ENCODE results near the gene RBM23.

The RBM23 gene

GRCh38 chr14:22878271-22879246, 40.4 kb downstream of the RBM23 start:
- Histone ChIP-seq H3K36me3 (ENCODE audit: control insufficient read depth, insufficient read depth, low read length) (peaks cover 10% of the 10 kb centered on the region; the same call in 1 of the 2 replicates), H3K4me3 (ENCODE audit: low read length) (no peak overlapping the region), H3K27ac (ENCODE audit: low read length) (no peak overlapping the region), H3K4me1 (ENCODE audit: control insufficient read depth, insufficient read depth, low read length) (peaks cover 7% of the 10 kb centered on the region; the same call in 1 of the 2 replicates), H3K27me3 (ENCODE audit: control insufficient read depth, insufficient read depth, low read length) (no peaks in the 10 kb centered on the region), H3K9me3 (ENCODE audit: control insufficient read depth, insufficient read depth, low read length) (no peaks in the 10 kb centered on the region)
- no CpG with 5 or more reads among the region's 8 CpGs for WGBS (ENCODE audit: insufficient coverage, insufficient read length)
- no peak for DNase-seq (ENCODE audit: low read depth, low spot score)

- no peak for DNase-seq (ENCODE audit: low read depth, low spot score)
- H3K27ac ChIP-seq (ENCODE audit: low read length) = no peak overlapping the region
- H3K9me3 ChIP-seq (ENCODE audit: control insufficient read depth, insufficient read depth, low read length) = no peaks in the 10 kb centered on the region
- H3K4me3 ChIP-seq (ENCODE audit: low read length) = no peak overlapping the region
- no peaks in the 10 kb centered on the region for H3K27me3 ChIP-seq (ENCODE audit: control insufficient read depth, insufficient read depth, low read length)
- no peaks in the 10 kb centered on the region for H3K4me1 ChIP-seq (ENCODE audit: control insufficient read depth, insufficient read depth, low read length)
- H3K36me3 ChIP-seq (ENCODE audit: control insufficient read depth, insufficient read depth, low read length) = peaks cover 10% of the 10 kb centered on the region; the same call in 1 of the 2 replicates
- WGBS (ENCODE audit: insufficient coverage, insufficient read length) = no CpG with 5 or more reads among the region's 22 CpGs
These were observed 41.9 kb downstream of the RBM23 start for GRCh38 chr14:22877000-22877501.

- Histone ChIP-seq H3K36me3 (ENCODE audit: control insufficient read depth, insufficient read depth, low read length) (peaks cover 10% of the 10 kb centered on the region; the same call in 1 of the 2 replicates), H3K9me3 (ENCODE audit: control insufficient read depth, insufficient read depth, low read length) (no peaks in the 10 kb centered on the region), H3K27ac (ENCODE audit: low read length) (no peak overlapping the region), H3K4me3 (ENCODE audit: low read length) (no peak overlapping the region), H3K4me1 (ENCODE audit: control insufficient read depth, insufficient read depth, low read length) (no peaks in the 10 kb centered on the region), H3K27me3 (ENCODE audit: control insufficient read depth, insufficient read depth, low read length) (no peaks in the 10 kb centered on the region)
- WGBS (ENCODE audit: insufficient coverage, insufficient read length) = no CpG with 5 or more reads among the region's 20 CpGs
- no peak for DNase-seq (ENCODE audit: low read depth, low spot score)
These were observed 43.1 kb downstream of the RBM23 start for GRCh38 chr14:22875748-22876319.

- no peak overlapping the region for H3K4me3 ChIP-seq (ENCODE audit: low read length)
- DNase-seq (ENCODE audit: low read depth, low spot score) = no peak
- WGBS (ENCODE audit: insufficient coverage, insufficient read length) = no CpG with 5 or more reads among the region's 15 CpGs
- H3K4me1 ChIP-seq (ENCODE audit: control insufficient read depth, insufficient read depth, low read length) = no peaks in the 10 kb centered on the region
- no peaks in the 10 kb centered on the region for H3K9me3 ChIP-seq (ENCODE audit: control insufficient read depth, insufficient read depth, low read length)
- no peaks in the 10 kb centered on the region for H3K27me3 ChIP-seq (ENCODE audit: control insufficient read depth, insufficient read depth, low read length)
- H3K36me3 ChIP-seq (ENCODE audit: control insufficient read depth, insufficient read depth, low read length) = peaks cover 10% of the 10 kb centered on the region; the same call in 1 of the 2 replicates
- no peak overlapping the region for H3K27ac ChIP-seq (ENCODE audit: low read length)
These were observed 43.8 kb downstream of the RBM23 start for GRCh38 chr14:22875003-22875747.

GRCh38 chr14:22872833-22873520, 46.0 kb downstream of the RBM23 start:
- WGBS (ENCODE audit: insufficient coverage, insufficient read length) = no CpG with 5 or more reads among the region's 10 CpGs
- no peak overlapping the region; the same call in 1 of the 2 replicates for H3K4me3 ChIP-seq (ENCODE audit: low read length)
- no peaks in the 10 kb centered on the region for H3K27me3 ChIP-seq (ENCODE audit: control insufficient read depth, insufficient read depth, low read length)
- DNase-seq (ENCODE audit: low read depth, low spot score) = no peak
- H3K4me1 ChIP-seq (ENCODE audit: control insufficient read depth, insufficient read depth, low read length) = no peaks in the 10 kb centered on the region
- H3K36me3 ChIP-seq (ENCODE audit: control insufficient read depth, insufficient read depth, low read length) = peaks cover 10% of the 10 kb centered on the region; the same call in 1 of the 2 replicates
- no peak overlapping the region for H3K27ac ChIP-seq (ENCODE audit: low read length)
- no peaks in the 10 kb centered on the region for H3K9me3 ChIP-seq (ENCODE audit: control insufficient read depth, insufficient read depth, low read length)

- no peak overlapping the region for H3K27ac ChIP-seq (ENCODE audit: low read length)
- DNase-seq (ENCODE audit: low read depth, low spot score) = no peak
- peak overlapping the region; percentile 94 for H3K4me3 ChIP-seq (ENCODE audit: low read length)
- no peaks in the 10 kb centered on the region for H3K27me3 ChIP-seq (ENCODE audit: control insufficient read depth, insufficient read depth, low read length)
- no peaks in the 10 kb centered on the region for H3K9me3 ChIP-seq (ENCODE audit: control insufficient read depth, insufficient read depth, low read length)
- H3K36me3 ChIP-seq (ENCODE audit: control insufficient read depth, insufficient read depth, low read length) = peaks cover 10% of the 10 kb centered on the region; the same call in 1 of the 2 replicates
- H3K4me1 ChIP-seq (ENCODE audit: control insufficient read depth, insufficient read depth, low read length) = no peaks in the 10 kb centered on the region
- WGBS (ENCODE audit: insufficient coverage, insufficient read length) = no CpG with 5 or more reads among the region's 45 CpGs
These were observed 46.7 kb downstream of the RBM23 start for GRCh38 chr14:22872033-22872832.

GRCh38 chr14:22871224-22872032, 47.5 kb downstream of the RBM23 start, which contains the start of gene LRP10:
LRP10 (plus strand) TSS chr14:22871740; CDS start chr14:22872304, 564 bp downstream.
- Histone ChIP-seq H3K36me3 (ENCODE audit: control insufficient read depth, insufficient read depth, low read length) (peaks cover 10% of the 10 kb centered on the region; the same call in 1 of the 2 replicates), H3K27me3 (ENCODE audit: control insufficient read depth, insufficient read depth, low read length) (no peaks in the 10 kb centered on the region), H3K4me1 (ENCODE audit: control insufficient read depth, insufficient read depth, low read length) (no peaks in the 10 kb centered on the region), H3K9me3 (ENCODE audit: control insufficient read depth, insufficient read depth, low read length) (no peaks in the 10 kb centered on the region), H3K4me3 (ENCODE audit: low read length) (peak within 1 kb of the TSS; percentile 94), H3K27ac (ENCODE audit: low read length) (no peak within 1 kb of the TSS)
- no CpG with 5 or more reads among the region's 50 CpGs for WGBS (ENCODE audit: insufficient coverage, insufficient read length)
- no peak for DNase-seq (ENCODE audit: low read depth, low spot score)

- Histone ChIP-seq H3K4me3 (ENCODE audit: low read length) (peak overlapping the region; percentile 94; the same call in 1 of the 2 replicates), H3K4me1 (ENCODE audit: control insufficient read depth, insufficient read depth, low read length) (no peaks in the 10 kb centered on the region), H3K36me3 (ENCODE audit: control insufficient read depth, insufficient read depth, low read length) (peaks cover 5% of the 10 kb centered on the region; the same call in 1 of the 2 replicates), H3K9me3 (ENCODE audit: control insufficient read depth, insufficient read depth, low read length) (no peaks in the 10 kb centered on the region), H3K27me3 (ENCODE audit: control insufficient read depth, insufficient read depth, low read length) (no peaks in the 10 kb centered on the region), H3K27ac (ENCODE audit: low read length) (no peak overlapping the region)
- no CpG with 5 or more reads among the region's 1 CpG for WGBS (ENCODE audit: insufficient coverage, insufficient read length)
- no peak for DNase-seq (ENCODE audit: low read depth, low spot score)
These were observed 48.1 kb downstream of the RBM23 start for GRCh38 chr14:22870811-22871223.
